Stimulated activated CD4-positive, alpha-beta T cell treated with anti-CD3 and anti-CD28 coated beads, Interleukin-1b, Interleukin-23, amount 100 ng/mL, for 1 hour (primary cell): Measurements from ENCODE around the gene TRIM38.
"Not testable (repeated sequence)": the region's sequence is repeated elsewhere in the genome, so short reads cannot be mapped to it uniquely, and the experiment has no call there.

Source experiments
- DNase-seq, 2 donors: peaks; one replicate each; pipeline ENCODE4 v3.0.0-alpha.2; 2020; ENCODE audit warnings: low read depth in 2 of 2

TRIM38 gene

GRCh38 chr6:25942561-25943147 is 19.9 kb upstream of the TRIM38 start:
- no peak for DNase-seq

GRCh38 chr6:25943887-25944286 is 18.7 kb upstream of the TRIM38 start:
- DNase-seq = no peak

GRCh38 chr6:25944688-25945574 is 17.7 kb upstream of the TRIM38 start:
- no peak for DNase-seq

GRCh38 chr6:25945738-25946137 is 16.9 kb upstream of the TRIM38 start:
- DNase-seq = not testable (repeated sequence)

- no peak for DNase-seq
Observed at GRCh38 chr6:25946631-25947030, 16.0 kb upstream of the TRIM38 start.

- not testable (repeated sequence) for DNase-seq
Observed at GRCh38 chr6:25947492-25947891, 15.1 kb upstream of the TRIM38 start.

- no peak for DNase-seq
Observed at GRCh38 chr6:25949695-25950094, 12.9 kb upstream of the TRIM38 start.

GRCh38 chr6:25950297-25950696 is 12.3 kb upstream of the TRIM38 start:
- DNase-seq = no peak

- DNase-seq = no peak
Observed at GRCh38 chr6:25951296-25952032, 11.1 kb upstream of the TRIM38 start.

- no peak for DNase-seq
Observed at GRCh38 chr6:25952535-25952934, 10.1 kb upstream of the TRIM38 start.

GRCh38 chr6:25953733-25954132 is 8.9 kb upstream of the TRIM38 start:
- DNase-seq = no peak

- DNase-seq = no peak
Observed at GRCh38 chr6:25954756-25955155, 7.8 kb upstream of the TRIM38 start.

GRCh38 chr6:25956226-25956625 is 6.4 kb upstream of the TRIM38 start:
- DNase-seq = no peak

GRCh38 chr6:25958700-25959162 is 3.9 kb upstream of the TRIM38 start:
- DNase-seq = no peak

GRCh38 chr6:25959890-25960536 is 2.6 kb upstream of the TRIM38 start:
- DNase-seq = no peak

GRCh38 chr6:25960734-25961133 is 1.9 kb upstream of the TRIM38 start:
- DNase-seq = no peak

GRCh38 chr6:25961619-25962148 is 918 bp upstream of the TRIM38 start:
- DNase-seq = no peak

- DNase-seq = no peak
Observed at GRCh38 chr6:25963426-25964123, 973 bp downstream of the TRIM38 start.

GRCh38 chr6:25965058-25965457 is 2.5 kb downstream of the TRIM38 start:
- no peak for DNase-seq

GRCh38 chr6:25966711-25967110 is 4.1 kb downstream of the TRIM38 start:
- DNase-seq = no peak

GRCh38 chr6:25968769-25969168 is 6.2 kb downstream of the TRIM38 start:
- DNase-seq = no peak
